Measurements from ENCODE around the gene B9D1.

Gene B9D1

DNA sequence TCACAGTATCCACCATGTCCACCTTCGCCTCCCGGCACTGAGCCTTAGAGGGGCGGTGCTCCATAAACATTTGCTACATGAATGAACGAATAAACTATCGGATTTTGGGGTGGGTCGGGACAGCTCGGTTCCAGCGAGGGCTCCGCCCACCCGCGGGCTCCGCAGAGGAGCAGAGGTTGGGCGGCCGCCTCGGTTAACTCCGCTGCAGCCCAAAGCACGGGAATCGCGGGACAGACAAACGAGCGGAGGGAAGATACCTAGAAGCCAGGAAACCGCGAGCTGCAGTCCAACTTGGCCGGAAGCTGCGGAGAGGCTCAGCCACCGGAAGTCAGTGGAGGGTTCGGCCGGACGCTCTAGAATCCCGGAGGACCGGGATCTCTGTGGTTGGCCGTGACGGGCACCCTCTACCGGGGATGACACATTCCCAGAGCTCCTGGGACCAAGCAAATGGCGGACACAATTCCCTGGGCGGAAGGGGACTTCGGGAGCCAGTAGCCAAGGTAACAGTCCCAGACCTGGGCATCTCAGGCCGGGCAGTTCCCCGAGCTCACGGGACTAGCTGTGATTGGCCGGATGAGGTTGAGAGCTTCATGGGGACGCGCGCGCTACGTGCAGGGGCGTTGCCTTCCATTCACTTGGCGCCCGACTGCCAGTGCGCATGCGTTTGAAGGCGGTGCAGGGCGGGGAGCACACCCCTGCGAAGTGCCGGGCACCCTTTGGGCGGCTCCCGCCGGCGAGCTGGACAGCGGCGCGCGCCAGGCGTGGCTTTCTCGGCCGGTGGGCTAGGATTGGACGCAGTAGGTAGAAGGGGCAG lies 15.3 kb upstream of the B9D1 start:
- in situ Hi-C loops (cut with MboI; ENCODE audit: low sequenced_read_pairs), result no loop called here

- in situ Hi-C loops (cut with MboI; ENCODE audit: low sequenced_read_pairs), result no loop called here
Measured at GRCh38 chr17:19376811-19377210, 14.3 kb upstream of the B9D1 start.

DNA sequence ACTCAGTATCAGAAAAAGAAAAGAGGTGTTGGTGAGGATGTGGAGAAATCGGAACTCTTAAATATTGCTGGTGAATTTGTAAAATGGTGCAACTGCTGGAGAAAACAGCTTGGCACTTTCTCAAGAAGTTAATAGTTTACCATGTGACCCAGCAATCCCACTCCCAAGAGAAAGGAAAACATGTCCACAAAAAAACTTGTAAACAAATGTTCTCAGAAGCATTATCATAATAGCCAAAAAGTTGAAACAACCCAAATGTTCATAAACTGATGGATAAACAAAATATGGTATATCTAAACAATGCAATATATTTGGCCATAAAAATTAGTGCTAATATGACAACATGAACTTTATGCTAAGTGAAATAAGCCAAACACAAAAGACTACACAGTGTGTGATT lies 13.2 kb upstream of the B9D1 start:
- in situ Hi-C loops (cut with MboI; ENCODE audit: low sequenced_read_pairs), result no loop called here

DNA sequence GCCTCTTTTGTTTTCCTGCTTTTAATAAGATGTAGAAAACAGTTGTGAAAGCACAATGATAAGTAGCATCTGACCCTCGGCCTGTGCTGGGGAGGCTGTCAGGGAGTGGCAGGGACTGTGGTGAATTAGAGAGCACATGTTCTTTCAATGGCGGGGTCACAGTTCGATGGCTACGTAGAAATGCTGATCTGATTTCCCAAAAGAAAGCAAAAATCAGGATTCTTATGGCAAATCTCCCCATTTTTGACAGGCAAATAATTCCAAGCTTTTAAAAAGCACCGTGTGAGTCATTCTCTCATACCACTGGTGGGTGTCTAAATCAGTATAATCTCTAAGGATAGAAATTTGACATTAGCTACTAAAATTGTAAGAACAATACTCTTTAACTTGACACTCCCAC lies 11.6 kb upstream of the B9D1 start:
- in situ Hi-C loops (cut with MboI; ENCODE audit: low sequenced_read_pairs), result no loop called here

DNA sequence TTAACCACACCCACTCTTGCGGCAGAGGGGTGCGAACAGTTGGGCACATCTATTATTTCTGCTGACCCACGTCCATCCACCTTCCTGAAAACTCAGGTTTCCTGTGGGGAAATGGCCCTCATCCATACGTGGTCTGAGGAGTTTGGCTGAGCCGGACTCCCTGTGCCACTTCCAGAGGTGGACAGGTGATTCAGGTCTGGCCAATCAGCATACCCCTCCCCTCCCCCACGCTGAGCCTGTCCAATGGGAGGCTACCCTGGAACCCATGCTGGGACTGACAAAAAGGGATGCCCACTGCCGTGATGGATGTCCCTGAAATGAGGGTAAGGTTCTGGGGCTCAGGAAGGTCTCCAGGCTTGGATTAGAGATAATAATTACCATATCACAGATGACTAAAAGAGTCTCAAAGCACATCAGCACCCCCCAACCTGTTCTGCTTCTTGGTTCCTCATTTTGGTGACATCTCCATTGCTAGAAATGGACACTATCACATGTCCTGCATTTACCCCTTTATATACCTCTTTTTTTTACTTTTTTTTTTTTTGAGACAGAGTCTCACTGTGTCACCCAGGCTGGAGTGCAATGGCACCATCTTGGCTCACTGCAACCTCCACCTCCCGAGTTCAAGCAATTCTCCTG lies 10.5 kb upstream of the B9D1 start:
- in situ Hi-C loops (cut with MboI; ENCODE audit: low sequenced_read_pairs), result no loop called here

DNA sequence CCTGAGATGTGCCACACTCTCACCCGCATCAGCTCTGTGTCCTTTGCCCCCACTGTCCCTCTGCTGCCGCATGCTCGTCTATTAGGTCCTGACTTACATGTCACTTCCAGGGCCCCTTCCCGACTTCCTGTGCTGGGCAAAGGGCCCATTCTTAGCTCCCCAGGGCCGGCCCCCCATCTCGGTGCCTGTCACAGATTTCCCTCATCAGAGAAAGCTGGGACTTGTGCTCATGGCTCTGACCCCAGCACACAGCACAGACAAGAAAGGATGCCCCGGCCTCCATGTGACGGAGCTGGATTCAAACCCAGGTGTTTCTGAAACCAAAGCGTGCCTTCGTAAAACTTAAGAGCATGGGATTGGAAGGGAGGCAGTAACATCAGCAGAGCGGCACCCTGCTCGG lies 9.9 kb upstream of the B9D1 start:
- in situ Hi-C loops (cut with MboI; ENCODE audit: low sequenced_read_pairs), result no loop called here

DNA sequence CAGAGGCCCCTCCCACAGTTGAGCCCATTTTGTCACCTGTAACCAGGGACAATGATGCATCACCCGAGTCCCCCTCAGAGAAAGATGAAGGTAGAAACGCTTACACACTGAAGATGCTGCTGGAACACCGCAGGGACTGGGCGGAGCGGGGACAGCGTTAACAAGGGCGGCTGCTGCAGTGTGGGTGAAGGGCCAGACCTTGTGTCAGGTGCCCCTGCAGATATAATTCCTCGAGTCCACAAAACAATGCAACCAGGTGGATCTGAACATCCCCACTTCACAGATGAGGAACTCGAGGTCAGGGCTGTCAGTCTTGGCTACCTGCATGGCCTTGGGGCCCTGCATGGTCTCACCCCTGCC lies 9.5 kb upstream of the B9D1 start:
- in situ Hi-C loops (cut with MboI; ENCODE audit: low sequenced_read_pairs), result no loop called here

- in situ Hi-C loops (cut with MboI; ENCODE audit: low sequenced_read_pairs), result no loop called here
Measured at GRCh38 chr17:19371259-19372010, 8.9 kb upstream of the B9D1 start.

DNA sequence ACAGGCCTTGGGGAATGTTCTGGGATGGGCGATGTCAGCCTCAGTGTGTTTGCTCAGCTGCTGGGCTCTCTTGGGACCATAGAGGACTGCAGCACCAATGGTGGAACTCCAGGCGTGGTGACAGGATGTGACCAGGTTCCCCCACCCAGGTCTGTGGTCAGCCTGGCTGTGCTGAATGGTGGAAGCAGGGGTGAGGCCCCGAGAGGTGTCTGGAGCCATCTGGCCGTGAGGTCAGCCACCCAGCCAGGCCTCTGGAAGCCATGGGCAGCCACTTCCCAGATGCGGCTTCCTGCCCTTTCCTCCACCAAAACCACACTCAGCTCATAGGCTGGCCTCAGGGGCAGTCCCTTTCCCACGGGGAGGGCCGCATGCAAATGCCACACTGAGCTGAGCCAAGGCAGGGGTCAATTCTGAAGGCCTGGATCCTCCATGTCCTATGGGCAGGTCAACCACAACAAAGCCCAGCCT lies 8.0 kb upstream of the B9D1 start:
- in situ Hi-C loops (cut with MboI; ENCODE audit: low sequenced_read_pairs), result no loop called here

- in situ Hi-C loops (cut with MboI; ENCODE audit: low sequenced_read_pairs), result loop anchor here (10.0 kb wide), 1 partner anchor 75 kb away; no protein-coding TSS in a partner anchor
Measured at GRCh38 chr17:19369846-19370492, 7.4 kb upstream of the B9D1 start.

DNA sequence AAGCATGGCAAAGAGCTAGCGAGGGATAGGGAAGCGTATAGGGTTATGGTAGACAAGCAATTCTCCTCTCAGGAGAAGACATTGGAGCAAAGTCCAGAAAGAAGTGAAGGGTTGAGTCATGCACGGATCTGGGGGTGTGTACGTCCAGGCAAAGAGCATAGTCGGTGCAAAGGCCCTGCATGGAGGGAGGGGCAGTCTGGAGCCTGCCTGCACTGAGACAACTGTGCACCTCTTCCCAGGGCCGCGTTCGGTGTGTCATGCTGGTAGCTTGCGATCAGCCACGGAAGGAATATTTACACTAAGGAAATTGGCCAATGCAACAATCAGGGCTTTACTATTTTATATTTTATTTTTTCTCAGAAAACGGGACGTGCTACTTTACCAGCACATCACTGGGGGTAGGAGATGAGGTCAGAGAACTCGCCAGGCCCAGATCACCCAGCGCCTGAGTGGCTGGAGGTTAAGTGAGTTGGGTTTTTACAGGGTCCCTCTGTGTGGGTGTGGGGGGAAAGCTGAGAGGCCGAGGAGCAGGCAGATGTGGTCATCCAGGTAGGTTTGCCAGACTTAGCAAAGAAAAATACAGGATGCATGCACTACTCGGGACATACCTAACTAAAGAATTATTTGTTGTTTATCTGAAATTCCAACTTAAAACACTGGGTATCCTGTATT lies 6.7 kb upstream of the B9D1 start:
- in situ Hi-C loops (cut with MboI; ENCODE audit: low sequenced_read_pairs), result loop anchor here (10.0 kb wide), 1 partner anchor 76 kb away; no protein-coding TSS in a partner anchor

GRCh38 chr17:19368229-19368628 lies 5.7 kb upstream of the B9D1 start:
- in situ Hi-C loops (cut with MboI; ENCODE audit: low sequenced_read_pairs), result loop anchor here (10.0 kb wide), 1 partner anchor 77 kb away; no protein-coding TSS in a partner anchor

- in situ Hi-C loops (cut with MboI; ENCODE audit: low sequenced_read_pairs), result loop anchor here (10.0 kb wide), 1 partner anchor 78 kb away; no protein-coding TSS in a partner anchor
Measured at GRCh38 chr17:19366637-19366972, 4.1 kb upstream of the B9D1 start.

GRCh38 chr17:19365833-19366636 lies 3.5 kb upstream of the B9D1 start:
- in situ Hi-C loops (cut with MboI; ENCODE audit: low sequenced_read_pairs), result loop anchor here (10.0 kb wide), 1 partner anchor 79 kb away; no protein-coding TSS in a partner anchor

- in situ Hi-C loops (cut with MboI; ENCODE audit: low sequenced_read_pairs), result loop anchor here (10.0 kb wide), 1 partner anchor 79 kb away; no protein-coding TSS in a partner anchor
Measured at GRCh38 chr17:19365499-19365817, 2.9 kb upstream of the B9D1 start.

- in situ Hi-C loops (cut with MboI; ENCODE audit: low sequenced_read_pairs), result loop anchor here (10.0 kb wide), 1 partner anchor 80 kb away; no protein-coding TSS in a partner anchor
Measured at GRCh38 chr17:19364699-19365498, 2.4 kb upstream of the B9D1 start.

DNA sequence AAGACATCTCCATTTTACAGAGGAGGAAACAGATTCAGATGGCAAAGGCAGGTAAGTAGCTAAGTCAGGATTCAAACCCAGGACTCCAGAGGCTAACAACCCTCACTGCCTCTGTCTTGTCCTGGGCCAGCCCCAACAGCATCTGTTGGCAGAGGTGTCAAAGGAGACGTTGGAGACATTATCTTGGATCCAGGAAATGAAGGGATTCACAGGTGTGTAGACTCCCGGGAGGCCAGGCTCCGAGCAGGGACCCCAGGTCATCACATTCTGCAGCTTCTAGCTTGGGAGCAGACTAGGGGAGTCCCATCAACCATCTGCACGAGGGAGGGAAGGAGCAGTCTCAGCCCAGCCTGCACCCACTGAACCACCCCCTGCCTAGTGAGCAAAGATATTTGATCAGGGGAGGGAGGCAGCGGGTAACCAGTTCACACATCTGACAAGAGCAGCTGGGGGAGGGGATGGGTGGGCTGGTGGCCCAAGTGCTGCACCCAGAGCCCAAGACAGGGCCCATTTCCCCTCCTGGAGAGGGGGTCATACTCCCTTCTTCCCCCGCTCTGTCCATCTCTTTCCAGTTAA lies 1.0 kb upstream of the B9D1 start:
- in situ Hi-C loops (cut with MboI; ENCODE audit: low sequenced_read_pairs), result loop anchor here (10.0 kb wide), 1 partner anchor 81 kb away; no protein-coding TSS in a partner anchor

- in situ Hi-C loops (cut with MboI; ENCODE audit: low sequenced_read_pairs), result loop anchor here (10.0 kb wide), 1 partner anchor 82 kb away; no protein-coding TSS in a partner anchor
Measured at GRCh38 chr17:19363114-19363438, 553 bp upstream of the B9D1 start.

DNA sequence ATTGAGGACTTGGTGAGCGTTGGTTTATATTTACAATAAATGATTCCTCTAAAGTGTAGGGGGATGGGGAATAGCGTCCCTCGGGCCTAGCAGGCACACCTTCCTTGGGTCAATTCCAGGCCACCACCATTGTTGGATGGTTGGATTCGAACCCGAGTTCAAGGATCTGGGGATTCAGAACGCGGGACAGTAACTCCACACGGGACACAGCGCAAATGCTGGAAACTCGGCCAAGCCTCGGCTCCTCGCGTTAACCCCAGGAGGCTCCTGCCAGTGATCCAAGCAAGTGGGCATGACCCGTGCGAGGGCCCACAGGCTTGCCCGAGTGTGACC lies 613 bp downstream of the B9D1 start:
- in situ Hi-C loops (cut with MboI; ENCODE audit: low sequenced_read_pairs), result loop anchor here (10.0 kb wide), 1 partner anchor 83 kb away; no protein-coding TSS in a partner anchor

All from HL-60/S4 (cell line).